Karpas-422 (cell line): ENCODE results near the gene GATB. TPM values are rescaled to one million over a fixed set of nuclear protein-coding genes. Genes with fewer than 3 reads are reported as not detected.

Experiments
- DNase-seq: peaks from one replicate; pipeline ENCODE4 v3.0.0-alpha.2; 2015
- H2AFZ ChIP-seq: fragments of 200-600 bp; sonication (generic); 2 replicates; pipeline ENCODE4 v1.6.1; 2014; ENCODE audit warnings: antibody characterized with exemption, low read length, mixed read lengths
- H3K27ac ChIP-seq: fragments of 200-600 bp; sonication (generic); 2 replicates; pipeline ENCODE4 v1.5.1; 2014; ENCODE audit warnings: mild to moderate bottlenecking, low read length, moderate library complexity
- H3K27me3 ChIP-seq: fragments of 200-600 bp; sonication (generic); 2 replicates; pipeline ENCODE4 v1.6.1; 2014; ENCODE audit warnings: low read length, mixed read lengths
- H3K36me3 ChIP-seq: fragments of 200-600 bp; sonication (generic); 2 replicates; pipeline ENCODE4 v1.6.1; 2014; ENCODE audit warnings: low read length, mixed read lengths; ENCODE audit not compliant: insufficient read depth
- H3K4me1 ChIP-seq: fragments of 200-600 bp; sonication (generic); 2 replicates; pipeline ENCODE4 v1.6.1; 2014; ENCODE audit warnings: mild to moderate bottlenecking, low read length, mixed read lengths
- H3K4me2 ChIP-seq: fragments of 200-600 bp; sonication (generic); 2 replicates; pipeline ENCODE4 v1.6.1; 2014; ENCODE audit warnings: low read length, low read depth, mild to moderate bottlenecking; ENCODE audit not compliant: poor library complexity, severe bottlenecking
- H3K4me3 ChIP-seq: fragments of 200-600 bp; sonication (generic); 2 replicates; pipeline ENCODE4 v1.5.1; 2014; ENCODE audit warnings: mild to moderate bottlenecking, antibody characterized with exemption, low read length, mixed read lengths
- H3K79me2 ChIP-seq: fragments of 200-600 bp; sonication (generic); 2 replicates; pipeline ENCODE4 v1.6.1; 2014; ENCODE audit warnings: mild to moderate bottlenecking, low read length, mixed read lengths
- H3K9ac ChIP-seq: fragments of 200-600 bp; sonication (generic); 2 replicates; pipeline ENCODE4 v1.6.0; 2014; ENCODE audit warnings: low read length
- H3K9me2 ChIP-seq: fragments of 200-600 bp; sonication (generic), shearing (Covaris generic); replicated peaks from 2 replicates; pipeline ENCODE4 v1.6.0; 2014; ENCODE audit warnings: mild to moderate bottlenecking, low read length, moderate library complexity; ENCODE audit not compliant: insufficient read depth
- H3K9me3 ChIP-seq: fragments of 300-700, 200-600 bp; sonication (generic); 2 replicates; pipeline ENCODE4 v1.6.1; 2014; ENCODE audit warnings: low read length, mixed read lengths
- H4K20me1 ChIP-seq: fragments of 200-600 bp; sonication (generic); 2 replicates; pipeline ENCODE4 v1.6.1; 2014; ENCODE audit warnings: mild to moderate bottlenecking, antibody characterized with exemption, low read length, low read depth; ENCODE audit not compliant: insufficient read depth
- total RNA-seq: library from RNA; depleted of rRNA; stranded (reverse); fragments of >200 nt; shearing (Covaris generic); gene quantifications from 2 replicates; pipeline ENCODE4 v1.2.3, GENCODE V29; 2014; ENCODE audit warnings: low replicate concordance

Gene GATB
- total RNA-seq, 1 experiment from 2014 or later, result 18.9 TPM

DNA sequence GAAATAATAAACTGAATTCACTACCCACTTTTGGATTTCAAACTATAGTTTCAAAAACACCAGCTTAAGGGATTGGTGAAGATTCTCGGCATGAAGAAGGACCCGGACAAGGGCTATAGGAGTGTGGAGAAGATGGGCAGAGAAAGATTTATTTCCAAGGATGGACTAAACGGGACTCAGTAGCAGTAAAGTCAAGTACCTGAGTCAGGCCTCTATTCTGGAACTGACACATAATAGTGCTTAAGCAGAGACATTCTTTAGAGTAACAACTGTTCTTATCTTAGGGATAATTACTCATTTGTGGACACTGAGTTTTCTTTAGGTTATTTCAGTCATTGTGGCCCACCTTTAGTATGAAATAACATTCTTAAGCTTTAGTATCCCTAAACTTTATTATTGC is 134.6 kb downstream of the GATB start:
- Histone ChIP-seq H3K9me2 (no peaks in the 10 kb centered on the region), H3K27me3 (no peaks in the 10 kb centered on the region), H3K9me3 (no peaks in the 10 kb centered on the region), H3K4me2 (no peak overlapping the region), H3K79me2 (no peaks in the 10 kb centered on the region), H3K4me3 (no peak overlapping the region), H3K36me3 (no peaks in the 10 kb centered on the region), H3K4me1 (no peaks in the 10 kb centered on the region), H4K20me1 (no peaks in the 10 kb centered on the region), H2AFZ (no peak overlapping the region), H3K9ac (no peak overlapping the region), H3K27ac (no peak overlapping the region)
- DNase-seq, result no peak

DNA sequence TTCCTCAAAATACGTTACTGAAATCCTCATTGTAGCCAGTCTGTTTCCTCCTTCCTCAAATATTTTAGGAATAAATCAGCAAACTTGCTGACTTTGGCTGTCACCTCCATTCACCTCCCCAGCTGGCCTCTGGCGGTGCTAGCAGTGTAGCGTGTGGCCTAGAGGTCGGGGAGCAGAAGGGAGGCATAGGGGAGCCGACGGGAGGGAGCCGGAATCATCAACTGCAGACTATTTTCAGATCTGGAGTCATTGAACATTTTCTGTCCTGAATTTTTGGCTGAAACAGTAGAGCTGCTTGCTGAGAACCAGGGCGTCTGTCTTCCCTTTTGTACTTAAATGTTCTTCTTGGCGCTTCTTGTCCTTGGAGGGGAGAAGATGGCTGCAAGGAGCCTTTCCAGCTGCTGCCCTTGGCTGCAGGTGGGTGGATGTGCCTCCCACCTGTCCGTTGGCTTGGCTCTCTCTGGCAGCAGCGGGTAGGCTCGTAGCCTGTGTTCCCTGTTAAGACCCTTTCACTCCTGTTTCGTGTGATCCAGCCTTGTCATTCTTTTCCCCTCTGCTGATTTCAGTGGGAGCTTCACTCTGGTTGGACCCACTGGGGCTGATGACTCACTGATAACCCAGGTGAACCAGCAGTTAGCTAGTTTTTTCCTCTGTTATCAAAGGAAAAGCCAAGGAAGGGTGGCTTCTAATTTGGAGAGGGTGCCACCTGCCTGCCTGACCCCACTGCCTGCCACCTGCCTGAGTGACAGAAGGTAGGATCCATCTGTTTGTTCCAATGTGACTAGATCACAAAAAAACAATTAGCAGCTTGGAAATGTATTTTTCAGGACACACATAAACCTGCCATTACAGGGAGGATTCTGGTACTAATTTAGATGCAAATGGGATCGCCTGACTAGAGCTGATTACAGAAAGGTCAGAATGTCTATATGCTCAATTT is 135.9 kb downstream of the GATB start:
- no peaks in the 10 kb centered on the region for H3K9me2 ChIP-seq
- H3K27ac ChIP-seq, result no peak overlapping the region
- H3K4me2 ChIP-seq, result no peak overlapping the region
- no peak overlapping the region for H3K4me3 ChIP-seq
- no peaks in the 10 kb centered on the region for H3K79me2 ChIP-seq
- no peaks in the 10 kb centered on the region for H4K20me1 ChIP-seq
- no peaks in the 10 kb centered on the region for H3K27me3 ChIP-seq
- no peak for DNase-seq
- H2AFZ ChIP-seq, result no peak overlapping the region
- H3K36me3 ChIP-seq, result no peaks in the 10 kb centered on the region
- no peaks in the 10 kb centered on the region for H3K9me3 ChIP-seq
- H3K4me1 ChIP-seq, result no peaks in the 10 kb centered on the region
- no peak overlapping the region for H3K9ac ChIP-seq
